ENCODE data around the gene WBP2. TPM values are rescaled to one million over a fixed set of nuclear protein-coding genes. Genes with fewer than 3 reads are reported as not detected.
A peak's percentile ranks its signal among the peaks of the same experiment; 100 is the strongest.

The WBP2 gene
- total RNA-seq, 1 donor from 2014 or later: 144 TPM

DNA sequence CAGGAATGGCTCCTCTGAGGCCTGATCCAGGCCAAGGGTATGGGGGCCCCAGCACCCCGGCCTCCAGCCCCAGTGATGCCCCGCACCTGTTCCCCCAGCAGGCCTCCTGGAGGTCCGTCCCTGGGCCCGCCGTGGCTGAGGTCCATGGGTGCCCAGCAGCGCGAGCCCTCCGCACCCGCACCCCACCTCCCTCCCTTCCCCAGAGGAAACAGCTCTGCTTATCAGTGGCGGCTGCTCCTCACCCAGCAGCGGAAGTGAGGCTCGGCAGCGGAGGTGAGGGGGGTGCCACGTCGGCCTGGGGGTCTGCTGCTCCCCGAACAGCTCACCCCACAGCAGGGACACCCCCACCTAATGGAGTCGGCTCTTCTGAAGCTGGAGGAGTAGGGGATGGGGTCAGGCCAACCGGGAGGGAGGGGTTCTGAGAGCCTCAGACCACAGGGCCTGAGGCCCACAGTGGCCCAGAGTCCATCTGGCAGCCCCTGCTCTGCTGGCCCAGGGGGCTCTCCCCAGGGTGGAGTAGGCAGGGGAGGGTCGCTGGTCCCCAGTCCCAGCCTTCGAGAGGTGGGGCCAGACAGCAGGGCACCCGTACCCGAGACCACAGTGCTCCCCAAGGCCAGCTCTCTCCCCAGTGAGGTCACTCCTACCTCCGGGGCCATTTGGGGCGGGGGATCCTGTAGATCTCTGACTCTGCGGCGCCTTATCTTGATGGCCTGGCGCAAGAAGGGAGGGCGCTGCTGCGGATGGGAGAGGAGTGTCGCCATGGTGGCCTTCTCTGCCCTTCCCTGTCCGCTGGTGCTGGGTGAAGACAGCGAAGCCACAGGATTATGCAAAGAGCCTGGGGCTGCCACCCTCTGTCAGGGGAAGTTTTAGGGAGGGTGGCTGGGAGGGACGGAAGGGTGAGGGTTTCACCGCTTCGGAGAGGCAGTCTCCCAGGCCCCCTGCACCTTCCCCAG is 11.3 kb downstream of the WBP2 start, which contains the start of gene UNC13D:
TSS of gene UNC13D (minus strand) at position 828 of the 953 bp plus-strand sequence. CDS start at position 761, 67 bp downstream.
- H3K36me3 ChIP-seq: peaks cover 30% of the 10 kb centered on the region
- peak within 1 kb of the TSS; percentile 39 for H3K4me3 ChIP-seq
- TF ChIP-seq, protein P1, sequence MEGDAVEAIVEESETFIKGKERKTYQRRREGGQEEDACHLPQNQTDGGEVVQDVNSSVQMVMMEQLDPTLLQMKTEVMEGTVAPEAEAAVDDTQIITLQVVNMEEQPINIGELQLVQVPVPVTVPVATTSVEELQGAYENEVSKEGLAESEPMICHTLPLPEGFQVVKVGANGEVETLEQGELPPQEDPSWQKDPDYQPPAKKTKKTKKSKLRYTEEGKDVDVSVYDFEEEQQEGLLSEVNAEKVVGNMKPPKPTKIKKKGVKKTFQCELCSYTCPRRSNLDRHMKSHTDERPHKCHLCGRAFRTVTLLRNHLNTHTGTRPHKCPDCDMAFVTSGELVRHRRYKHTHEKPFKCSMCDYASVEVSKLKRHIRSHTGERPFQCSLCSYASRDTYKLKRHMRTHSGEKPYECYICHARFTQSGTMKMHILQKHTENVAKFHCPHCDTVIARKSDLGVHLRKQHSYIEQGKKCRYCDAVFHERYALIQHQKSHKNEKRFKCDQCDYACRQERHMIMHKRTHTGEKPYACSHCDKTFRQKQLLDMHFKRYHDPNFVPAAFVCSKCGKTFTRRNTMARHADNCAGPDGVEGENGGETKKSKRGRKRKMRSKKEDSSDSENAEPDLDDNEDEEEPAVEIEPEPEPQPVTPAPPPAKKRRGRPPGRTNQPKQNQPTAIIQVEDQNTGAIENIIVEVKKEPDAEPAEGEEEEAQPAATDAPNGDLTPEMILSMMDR (IDR thresholded peaks at IDR 0.05; ENCODE audit: borderline replicate concordance): no peak
- H3K27me3 ChIP-seq (ENCODE audit: low read depth): no peaks in the 10 kb centered on the region
- peak within 1 kb of the TSS; percentile 90 for H3K27ac ChIP-seq (replicated peaks)
- no peaks in the 10 kb centered on the region for H3K9me3 ChIP-seq (replicated peaks)
- intact Hi-C loops (cut with micrococcal nuclease): no loop called here
- no peak for DNase-seq
- H3K4me1 ChIP-seq: peaks cover 53% of the 10 kb centered on the region

DNA sequence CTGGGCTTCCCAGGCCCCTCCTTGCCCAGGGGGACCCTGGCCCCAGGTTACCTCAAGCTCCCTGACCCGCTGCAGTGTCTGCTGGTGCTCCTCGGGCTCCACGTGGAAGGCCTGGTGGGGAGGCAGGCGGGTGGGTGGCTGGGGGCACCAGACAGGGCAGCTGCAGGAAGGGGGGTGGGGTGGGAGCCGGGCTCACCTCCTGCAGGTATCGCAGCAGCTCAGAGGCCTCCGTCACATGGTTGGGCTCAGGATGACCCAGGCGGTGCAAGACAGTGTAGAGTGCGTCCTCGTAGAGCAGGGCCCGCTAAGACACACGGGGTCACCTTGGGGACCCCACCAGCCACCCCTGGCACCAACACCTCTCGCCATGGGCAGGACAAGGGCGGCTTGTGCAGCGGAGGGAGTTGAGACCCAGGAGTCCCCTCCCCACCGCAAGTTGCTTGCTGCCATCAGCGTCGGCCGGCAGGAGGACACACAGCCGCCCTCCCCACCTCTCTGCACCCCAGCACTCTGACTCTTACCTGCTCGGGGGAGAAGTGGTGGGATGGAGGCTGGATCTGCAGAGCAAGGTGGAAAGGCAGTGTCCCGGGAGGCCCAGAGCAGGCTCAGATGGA is 12.1 kb downstream of the WBP2 start:
- H3K4me3 ChIP-seq: peak overlapping the region; percentile 39
- H3K27me3 ChIP-seq (ENCODE audit: low read depth): no peaks in the 10 kb centered on the region
- peak overlapping the region; percentile 90 for H3K27ac ChIP-seq (replicated peaks)
- DNase-seq: no peak
- TF ChIP-seq, protein P1 (IDR thresholded peaks at IDR 0.05; ENCODE audit: borderline replicate concordance): no peak
- intact Hi-C loops (cut with micrococcal nuclease): no loop called here
- H3K4me1 ChIP-seq: peaks cover 51% of the 10 kb centered on the region
- no peaks in the 10 kb centered on the region for H3K9me3 ChIP-seq (replicated peaks)
- peaks cover 22% of the 10 kb centered on the region for H3K36me3 ChIP-seq

DNA sequence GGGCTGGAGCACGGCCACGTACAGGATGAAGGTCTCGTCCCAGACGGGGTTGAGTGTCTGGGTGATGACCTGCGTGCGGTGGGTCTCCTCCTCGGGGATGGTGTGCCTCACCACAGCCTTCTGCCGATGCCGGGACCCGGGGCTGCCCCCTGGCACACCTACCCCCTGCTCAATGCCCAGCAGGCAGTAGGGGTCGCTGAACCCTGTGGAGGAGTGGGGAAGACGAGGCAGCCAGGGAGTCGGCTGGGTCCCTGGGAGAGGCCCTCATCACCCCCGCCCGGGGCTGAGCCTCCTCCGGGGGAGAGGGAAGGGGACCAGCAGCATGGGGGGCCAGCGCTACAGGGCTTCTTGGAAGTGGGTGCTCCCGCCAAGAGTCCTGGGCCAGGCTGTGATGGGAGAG is 12.7 kb downstream of the WBP2 start:
- H3K36me3 ChIP-seq: peaks cover 16% of the 10 kb centered on the region
- no peaks in the 10 kb centered on the region for H3K27me3 ChIP-seq (ENCODE audit: low read depth)
- no peak for DNase-seq
- no peak overlapping the region for H3K4me3 ChIP-seq
- TF ChIP-seq, protein P1 (IDR thresholded peaks at IDR 0.05; ENCODE audit: borderline replicate concordance): no peak
- peaks cover 49% of the 10 kb centered on the region for H3K4me1 ChIP-seq
- H3K9me3 ChIP-seq (replicated peaks): no peaks in the 10 kb centered on the region
- H3K27ac ChIP-seq (replicated peaks): no peak overlapping the region
- intact Hi-C loops (cut with micrococcal nuclease): no loop called here

DNA sequence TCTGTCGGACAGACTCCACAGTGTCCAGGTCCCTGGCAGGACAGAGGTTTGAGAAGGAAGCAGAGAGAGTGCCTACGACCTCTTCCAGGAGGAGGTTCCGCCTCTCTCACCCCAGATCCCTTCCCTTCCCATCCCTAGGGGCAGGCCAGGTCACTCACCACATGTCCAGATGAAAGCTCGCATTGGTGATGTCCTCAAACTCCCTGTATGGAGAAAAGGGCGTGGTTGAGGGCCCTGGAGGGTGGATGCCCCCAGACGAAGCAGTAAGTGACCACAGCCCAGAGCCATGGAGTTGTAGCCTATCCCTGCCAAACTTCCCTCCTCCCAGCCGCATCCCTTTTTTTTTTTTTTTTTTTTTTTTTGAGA is 14.4 kb downstream of the WBP2 start:
- no peaks in the 10 kb centered on the region for H3K9me3 ChIP-seq (replicated peaks)
- no peak for DNase-seq
- TF ChIP-seq, protein P1 (IDR thresholded peaks at IDR 0.05; ENCODE audit: borderline replicate concordance): no peak
- no peak overlapping the region for H3K4me3 ChIP-seq
- peaks cover 33% of the 10 kb centered on the region for H3K4me1 ChIP-seq
- no peaks in the 10 kb centered on the region for H3K27me3 ChIP-seq (ENCODE audit: low read depth)
- H3K36me3 ChIP-seq: peaks cover 8% of the 10 kb centered on the region
- no peak overlapping the region for H3K27ac ChIP-seq (replicated peaks)
- intact Hi-C loops (cut with micrococcal nuclease): no loop called here

DNA sequence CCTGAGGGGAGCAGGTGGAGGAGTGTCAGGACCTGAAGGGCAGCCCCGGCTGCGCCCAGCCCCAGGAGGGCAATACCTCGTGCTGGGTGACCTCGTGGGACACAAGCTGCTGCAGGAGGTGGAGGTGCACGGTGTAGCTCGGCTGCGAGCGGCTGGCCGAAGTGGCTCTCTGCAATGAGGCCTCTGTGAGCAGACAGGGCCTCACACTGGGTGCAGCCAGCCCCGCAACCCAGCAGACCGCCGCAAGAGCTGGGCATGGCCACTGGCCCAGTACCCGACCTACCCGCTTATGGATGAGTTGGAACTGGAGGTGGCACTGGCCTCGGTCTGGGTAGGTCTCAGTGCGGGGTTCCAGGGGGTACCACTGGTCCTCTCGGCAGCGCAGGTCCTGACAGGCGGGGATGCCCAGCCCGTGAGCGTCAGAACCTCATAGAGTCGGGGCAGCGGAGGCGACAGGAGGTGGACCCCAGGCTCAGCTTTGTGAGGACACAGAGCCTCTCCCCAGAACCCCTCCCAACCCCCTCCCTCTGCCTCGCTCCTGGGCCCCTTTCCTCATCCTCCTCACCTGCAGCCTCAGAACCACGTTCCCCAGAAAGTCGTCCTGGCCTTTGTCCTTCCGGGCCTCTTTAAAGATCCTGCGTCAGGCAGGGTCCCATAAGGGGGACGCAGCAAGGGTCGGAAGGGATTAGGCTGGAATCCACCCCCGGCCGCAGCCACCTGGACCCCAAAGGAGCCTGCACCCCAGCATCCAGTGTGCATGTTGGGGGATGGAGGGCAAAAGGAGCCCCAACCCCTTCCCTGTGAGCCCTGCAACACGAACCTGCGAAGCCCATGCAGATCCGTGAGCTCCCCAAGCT is 15.0 kb downstream of the WBP2 start:
- no peaks in the 10 kb centered on the region for H3K9me3 ChIP-seq (replicated peaks)
- peaks cover 9% of the 10 kb centered on the region for H3K36me3 ChIP-seq
- H3K27ac ChIP-seq (replicated peaks): no peak overlapping the region
- DNase-seq: no peak
- no peaks in the 10 kb centered on the region for H3K27me3 ChIP-seq (ENCODE audit: low read depth)
- no peak overlapping the region for H3K4me3 ChIP-seq
- TF ChIP-seq, protein P1 (IDR thresholded peaks at IDR 0.05; ENCODE audit: borderline replicate concordance): no peak
- H3K4me1 ChIP-seq: peaks cover 27% of the 10 kb centered on the region
- intact Hi-C loops (cut with micrococcal nuclease): no loop called here

All from left ventricle myocardium inferior (tissue), 1 donor.